Hepatocyte (in vitro differentiated cells): ENCODE data around the gene TNF. TPM values are rescaled to one million over a fixed set of nuclear protein-coding genes. Genes with fewer than 3 reads are reported as not detected.

ENCODE experiments used
- DNase-seq: peaks from one replicate; pipeline ENCODE4 v3.0.0-alpha.2; 2016; ENCODE audit warnings: low spot score
- H2AFZ ChIP-seq: fragments of 200-600 bp; sonication (generic); 2 replicates; pipeline ENCODE4 v1.6.0; 2016; ENCODE audit warnings: antibody characterized with exemption, mild to moderate bottlenecking
- H3K27ac ChIP-seq: fragments of 200-600 bp; sonication (generic); 2 replicates; pipeline ENCODE4 v1.5.1; 2016; ENCODE audit warnings: mild to moderate bottlenecking
- H3K27me3 ChIP-seq: fragments of 200-600 bp; sonication (generic); 2 replicates; pipeline ENCODE4 v1.6.1; 2016
- H3K36me3 ChIP-seq: fragments of 200-600 bp; sonication (generic); replicated peaks from 2 replicates; pipeline ENCODE4 v1.5.1; 2016; ENCODE audit warnings: low read depth; ENCODE audit not compliant: insufficient read depth
- H3K4me1 ChIP-seq: fragments of 200-600 bp; sonication (generic); 2 replicates; pipeline ENCODE4 v1.5.1; 2016; ENCODE audit warnings: mild to moderate bottlenecking, moderate library complexity; ENCODE audit not compliant: insufficient read depth
- H3K4me2 ChIP-seq: fragments of 200-600 bp; sonication (generic); 2 replicates; pipeline ENCODE4 v1.6.0; 2016
- H3K4me3 ChIP-seq: fragments of 200-600 bp; sonication (generic); 2 replicates; pipeline ENCODE4 v1.5.1; 2016; ENCODE audit warnings: mild to moderate bottlenecking
- H3K79me2 ChIP-seq: fragments of 200-600 bp; sonication (generic); 2 replicates; pipeline ENCODE4 v1.6.0; 2017; ENCODE audit warnings: mild to moderate bottlenecking
- H3K9me2 ChIP-seq: fragments of 200-600 bp; sonication (generic); replicated peaks from 2 replicates; pipeline ENCODE4 v1.6.0; 2017; ENCODE audit warnings: mild to moderate bottlenecking; ENCODE audit not compliant: insufficient read depth
- H3K9me3 ChIP-seq: fragments of 200-600 bp; sonication (generic); 2 replicates; pipeline ENCODE4 v1.5.1; 2016; ENCODE audit warnings: low read depth, mild to moderate bottlenecking
- H4K20me1 ChIP-seq: fragments of 200-600 bp; sonication (generic); 2 replicates; pipeline ENCODE4 v1.6.0; 2016; ENCODE audit warnings: mild to moderate bottlenecking; ENCODE audit not compliant: insufficient read depth, poor library complexity, severe bottlenecking
- EZH2 ChIP-seq: fragments of 200-600 bp; sonication (generic); IDR thresholded peaks from 2 replicates; pipeline ENCODE4 v1.6.1; 2016; ENCODE audit warnings: antibody characterized with exemption, mild to moderate bottlenecking, borderline replicate concordance
- EZH2phosphoT487 ChIP-seq: fragments of 200-600 bp; sonication (generic); IDR thresholded peaks from one replicate; pipeline ENCODE4 v1.6.1; 2018; ENCODE audit warnings: antibody characterized with exemption, mild to moderate bottlenecking, low read depth, moderate library complexity; ENCODE audit not compliant: unreplicated experiment, severe bottlenecking
- WGBS: methylation state at CpG from one replicate; pipeline ENCODE4 v1.1.6; 2016; ENCODE audit warnings: low lambda C conversion rate; ENCODE audit errors: missing lambda C conversion rate; 5-methylcytosine and 5-hydroxymethylcytosine counted together
- polyA plus RNA-seq: library from polyadenylated mRNA; unstranded; fragments of >200 nt; fragmentation: Nextera tagmentation; extraction: Ambion mirVana; gene quantifications from 2 replicates; pipeline ENCODE4 v1.2.1, GENCODE V29; 2016
- total RNA-seq: library from RNA; depleted of rRNA; stranded (reverse); fragments of >200 nt; gene quantifications from 2 replicates; pipeline ENCODE4 v1.2.3, GENCODE V29; 2014
- TF ChIP-seq, protein P1 (sequence below): fragments of 200-600 bp; sonication (generic); IDR thresholded peaks from 2 replicates; pipeline ENCODE4 v1.5.1; 2016; ENCODE audit warnings: antibody characterized with exemption, mild to moderate bottlenecking; ENCODE audit not compliant: poor library complexity

The TNF gene
- total and polyA plus RNA-seq, 2 experiments from 2014 or later: 0.63 to 0.91 TPM

DNA sequence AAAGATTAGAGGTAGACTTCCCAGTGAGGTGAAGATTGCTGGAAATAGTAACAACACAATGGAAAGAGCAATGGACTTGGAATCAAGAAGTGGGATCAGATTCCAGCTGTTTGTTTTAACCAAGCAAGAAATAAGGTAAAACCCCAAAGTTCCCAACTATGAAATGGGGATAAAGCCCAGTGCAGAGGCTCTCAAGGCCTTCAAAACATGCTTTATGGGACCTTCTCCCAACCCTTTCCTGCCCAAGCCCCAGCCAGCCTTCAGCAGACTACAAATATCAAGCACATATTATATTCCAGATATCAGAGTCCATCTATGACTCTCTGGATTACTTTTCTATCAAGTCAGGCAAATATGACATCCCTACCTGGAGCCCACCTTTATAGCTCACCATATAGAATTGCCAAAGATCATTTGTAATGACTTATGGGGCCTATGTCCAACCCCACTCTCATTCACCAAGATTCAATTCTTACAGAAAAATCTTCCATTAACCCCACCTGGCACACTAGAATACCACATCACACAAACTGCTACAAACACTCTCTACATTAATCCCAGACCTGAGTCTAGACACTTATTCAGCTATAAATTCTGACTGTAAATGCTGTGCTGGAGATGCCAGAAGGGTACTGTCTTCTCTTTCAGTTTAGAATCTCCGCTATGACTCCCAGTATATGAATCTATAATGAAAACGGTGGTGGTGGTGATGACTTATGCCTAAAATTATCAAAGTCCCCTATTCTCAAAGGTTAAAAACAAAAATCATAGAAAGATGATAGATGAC lies 39.6 kb upstream of the TNF start:
- Histone ChIP-seq H3K79me2 (peaks cover 73% of the 10 kb centered on the region), H3K27ac (no peak overlapping the region), H3K9me2 (no peaks in the 10 kb centered on the region), H3K9me3 (no peaks in the 10 kb centered on the region), H2AFZ (no peak overlapping the region), H3K27me3 (no peaks in the 10 kb centered on the region), H4K20me1 (peaks cover 92% of the 10 kb centered on the region), H3K4me2 (no peak overlapping the region), H3K36me3 (peaks cover 13% of the 10 kb centered on the region), H3K4me3 (no peak overlapping the region), H3K4me1 (peaks cover 19% of the 10 kb centered on the region)
- no peak for DNase-seq
- TF ChIP-seq EZH2phosphoT487: no peak
- TF ChIP-seq EZH2: no peak
- TF ChIP-seq, protein P1, sequence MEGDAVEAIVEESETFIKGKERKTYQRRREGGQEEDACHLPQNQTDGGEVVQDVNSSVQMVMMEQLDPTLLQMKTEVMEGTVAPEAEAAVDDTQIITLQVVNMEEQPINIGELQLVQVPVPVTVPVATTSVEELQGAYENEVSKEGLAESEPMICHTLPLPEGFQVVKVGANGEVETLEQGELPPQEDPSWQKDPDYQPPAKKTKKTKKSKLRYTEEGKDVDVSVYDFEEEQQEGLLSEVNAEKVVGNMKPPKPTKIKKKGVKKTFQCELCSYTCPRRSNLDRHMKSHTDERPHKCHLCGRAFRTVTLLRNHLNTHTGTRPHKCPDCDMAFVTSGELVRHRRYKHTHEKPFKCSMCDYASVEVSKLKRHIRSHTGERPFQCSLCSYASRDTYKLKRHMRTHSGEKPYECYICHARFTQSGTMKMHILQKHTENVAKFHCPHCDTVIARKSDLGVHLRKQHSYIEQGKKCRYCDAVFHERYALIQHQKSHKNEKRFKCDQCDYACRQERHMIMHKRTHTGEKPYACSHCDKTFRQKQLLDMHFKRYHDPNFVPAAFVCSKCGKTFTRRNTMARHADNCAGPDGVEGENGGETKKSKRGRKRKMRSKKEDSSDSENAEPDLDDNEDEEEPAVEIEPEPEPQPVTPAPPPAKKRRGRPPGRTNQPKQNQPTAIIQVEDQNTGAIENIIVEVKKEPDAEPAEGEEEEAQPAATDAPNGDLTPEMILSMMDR: no peak
- 47% methylated on average over 2 of the region's 2 CpGs for WGBS

DNA sequence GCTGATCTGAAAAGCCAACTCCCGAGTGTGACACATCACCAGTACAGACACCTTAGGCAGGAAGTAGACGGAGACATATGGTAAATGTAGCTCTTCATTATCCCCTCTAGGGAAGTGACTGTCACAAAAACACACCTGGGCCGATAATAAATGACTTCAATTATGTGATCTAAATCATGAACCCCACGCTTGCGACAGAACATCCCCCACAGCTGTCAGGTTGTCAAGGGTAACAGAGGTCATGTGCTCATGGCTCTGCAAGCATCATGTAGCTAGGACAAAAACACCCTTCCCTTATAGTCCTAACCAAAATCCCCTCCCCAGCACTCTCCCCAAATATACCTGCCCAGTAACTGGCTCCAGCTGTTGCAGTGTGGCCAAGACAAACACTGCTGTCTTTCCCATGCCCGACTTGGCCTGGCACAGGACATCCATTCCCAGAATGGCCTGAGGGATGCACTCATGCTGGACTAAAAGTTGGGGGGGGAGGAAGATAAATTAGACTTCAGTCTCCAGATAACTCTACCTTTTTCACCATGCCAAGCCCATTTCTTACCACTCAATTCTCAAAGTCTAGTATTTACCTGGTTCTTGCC lies 36.5 kb upstream of the TNF start:
- DNase-seq: no peak
- peak overlapping the region; percentile 86 for H3K4me2 ChIP-seq
- no peaks in the 10 kb centered on the region for H3K27me3 ChIP-seq
- H3K4me3 ChIP-seq: peak overlapping the region; percentile 56
- no peak overlapping the region for H2AFZ ChIP-seq
- H3K9me2 ChIP-seq: no peaks in the 10 kb centered on the region
- H3K79me2 ChIP-seq: peaks cover 89% of the 10 kb centered on the region
- no peak overlapping the region for H3K27ac ChIP-seq
- H3K36me3 ChIP-seq: peaks cover 8% of the 10 kb centered on the region
- H3K9me3 ChIP-seq: no peaks in the 10 kb centered on the region
- H3K4me1 ChIP-seq: peaks cover 19% of the 10 kb centered on the region
- peaks cover 73% of the 10 kb centered on the region for H4K20me1 ChIP-seq
- WGBS: 86% methylated on average over 6 of the region's 6 CpGs
- TF ChIP-seq EZH2phosphoT487 (no peak), EZH2 (no peak)

DNA sequence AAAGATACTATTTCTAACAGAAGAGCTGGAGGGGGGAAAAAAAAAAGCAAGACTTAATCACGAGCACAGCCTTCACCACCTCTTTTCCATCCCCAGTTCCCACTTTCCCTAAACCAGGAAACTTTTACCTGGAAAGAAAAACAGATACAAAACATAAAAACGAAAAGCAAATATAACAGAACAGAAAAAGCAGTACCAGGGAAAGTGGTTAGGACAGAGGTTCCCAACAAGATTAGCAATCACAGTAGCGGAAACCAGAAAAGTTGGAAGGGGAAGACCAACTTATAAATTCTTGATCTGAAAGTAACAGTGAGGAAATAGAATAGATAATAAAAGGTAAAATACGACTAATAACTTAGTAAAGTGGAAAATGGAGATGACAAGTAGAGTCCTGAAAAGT lies 34.7 kb upstream of the TNF start:
- Histone ChIP-seq H2AFZ (no peak overlapping the region), H3K79me2 (peaks cover 73% of the 10 kb centered on the region), H3K27me3 (no peaks in the 10 kb centered on the region), H3K4me3 (peak overlapping the region; percentile 56), H3K4me2 (peak overlapping the region; percentile 86), H3K9me3 (no peaks in the 10 kb centered on the region), H4K20me1 (peaks cover 55% of the 10 kb centered on the region), H3K27ac (peak overlapping the region; percentile 99), H3K9me2 (no peaks in the 10 kb centered on the region), H3K4me1 (peaks cover 19% of the 10 kb centered on the region), H3K36me3 (peaks cover 7% of the 10 kb centered on the region)
- DNase-seq: no peak
- TF ChIP-seq EZH2phosphoT487 (no peak), EZH2 (no peak)
- TF ChIP-seq, protein P1: no peak
- 7% methylated on average over 4 of the region's 4 CpGs for WGBS

DNA sequence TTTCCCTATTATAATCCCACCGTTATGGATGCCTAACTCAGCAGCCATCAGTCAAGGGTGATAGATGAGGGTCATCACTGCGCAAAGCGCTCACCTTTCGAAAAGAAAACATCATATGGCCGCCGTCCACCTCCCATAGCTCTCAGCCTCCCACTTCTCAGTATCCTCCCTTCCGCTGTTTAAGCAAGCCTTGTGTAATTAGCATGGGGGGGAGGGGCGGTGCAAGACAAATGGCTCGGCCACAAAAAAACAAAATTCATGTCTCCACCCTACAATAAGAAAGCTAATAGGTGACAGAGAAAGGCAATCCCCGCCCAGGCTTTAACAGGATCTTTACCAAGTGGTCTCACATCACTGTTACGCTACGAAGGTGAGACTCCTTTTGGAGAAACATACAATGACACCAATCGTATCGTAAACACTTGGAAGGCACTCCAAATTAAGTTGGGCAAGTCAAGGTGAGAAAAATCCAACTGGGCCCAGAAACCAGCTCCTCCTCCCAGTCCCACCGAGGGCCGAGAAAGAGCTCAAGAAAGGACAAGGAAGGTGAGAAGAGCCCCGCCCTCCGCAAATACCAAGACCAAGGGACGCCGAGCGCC lies 34.2 kb upstream of the TNF start:
- DNase-seq: peak; percentile 74
- Histone ChIP-seq H3K9me3 (no peaks in the 10 kb centered on the region), H3K27me3 (no peaks in the 10 kb centered on the region), H3K36me3 (peaks cover 1% of the 10 kb centered on the region), H3K9me2 (no peaks in the 10 kb centered on the region), H4K20me1 (peaks cover 50% of the 10 kb centered on the region), H3K4me3 (peak overlapping the region; percentile 56), H3K4me1 (peaks cover 19% of the 10 kb centered on the region), H2AFZ (peak overlapping the region; percentile 12), H3K79me2 (peaks cover 68% of the 10 kb centered on the region), H3K4me2 (peak overlapping the region; percentile 86), H3K27ac (peak overlapping the region; percentile 99)
- no peak for TF ChIP-seq EZH2
- TF ChIP-seq EZH2phosphoT487: no peak
- TF ChIP-seq, protein P1: no peak
- under 1% methylated on average over 21 of the region's 21 CpGs for WGBS
